Lung (tissue), 12 donors: Measurements from ENCODE around the gene SBF2. TPM values are rescaled to one million over a fixed set of nuclear protein-coding genes. Genes with fewer than 3 reads are reported as not detected.

ENCODE experiments used
- ATAC-seq: fragments of 200-7000 bp; cut with Tn5 transposase; one replicate; pipeline ENCODE4 v1.9.1; 2020; ENCODE audit warnings: moderate number of reproducible peaks; ENCODE audit not compliant: insufficient read depth, low FRiP score
- DNase-seq, 3 donors: peaks; one replicate each; pipeline ENCODE4 v3.0.0-alpha.2; 2013 to 2017
- H3K27ac ChIP-seq, 2 donors: one replicate each; pipeline ENCODE4 v1.5.1; 2013; ENCODE audit warnings: mild to moderate bottlenecking in 2 of 2, moderate library complexity in 2 of 2, control low read depth in 1 of 2, inconsistent platforms in 1 of 2, low read depth in 1 of 2, low read length in 1 of 2
- H3K27me3 ChIP-seq, 3 donors: one replicate each; pipeline ENCODE4 v1.5.1; 2013; ENCODE audit warnings: low read length in 2 of 3; ENCODE audit not compliant: control insufficient read depth in 3 of 3, insufficient read depth in 3 of 3
- H3K36me3 ChIP-seq, 4 donors: one replicate each; pipeline ENCODE4 v1.5.1; 2013; ENCODE audit warnings: low read length in 4 of 4, mild to moderate bottlenecking in 1 of 4, moderate library complexity in 1 of 4; ENCODE audit not compliant: control insufficient read depth in 4 of 4, insufficient read depth in 4 of 4
- H3K4me1 ChIP-seq, 5 donors: one replicate each; pipeline ENCODE4 v1.5.1; 2013; ENCODE audit warnings: low read length in 5 of 5, mild to moderate bottlenecking in 2 of 5, moderate library complexity in 1 of 5; ENCODE audit not compliant: control insufficient read depth in 5 of 5, insufficient read depth in 5 of 5
- H3K4me3 ChIP-seq: one replicate; pipeline ENCODE4 v1.5.1; 2013; ENCODE audit warnings: mild to moderate bottlenecking, control low read depth, moderate library complexity
- H3K9ac ChIP-seq, 2 donors: one replicate each; pipeline ENCODE4 v1.5.1; 2013; ENCODE audit warnings: low read length in 2 of 2, control low read depth in 1 of 2; ENCODE audit not compliant: insufficient read depth in 1 of 2
- H3K9me3 ChIP-seq, 4 donors: one replicate each; pipeline ENCODE4 v1.5.1; 2013; ENCODE audit warnings: low read length in 3 of 4, mild to moderate bottlenecking in 1 of 4, moderate library complexity in 1 of 4; ENCODE audit not compliant: control insufficient read depth in 4 of 4, insufficient read depth in 3 of 4
- WGBS, 2 donors: extraction: QIAGEN DNeasy Blood & Tissue Kit; methylation state at CpG; one replicate each; pipeline ENCODE4 v1.1.7; 2013; 5-methylcytosine and 5-hydroxymethylcytosine counted together
- polyA plus RNA-seq, 2 donors: library from polyadenylated mRNA; stranded (reverse); fragments of 200-250 nt; gene quantifications; one replicate each; pipeline ENCODE4 v1.2.1, GENCODE V29; 2013
- total RNA-seq, 2 donors: library from RNA; depleted of rRNA in 1 of 2; stranded (reverse); fragments of >200 nt in 1 of 2; gene quantifications; one replicate each; pipeline ENCODE4 v1.2.1, GENCODE V29; 2014 to 2021
- TF ChIP-seq, protein P1 (sequence below): IDR thresholded peaks from 2 replicates; pipeline ENCODE4 v1.5.1; 2012; ENCODE audit warnings: mild to moderate bottlenecking; ENCODE audit errors: control extremely low read depth, extremely low read depth
- donor health status: control.
- donor health status: control.
- donor health status: Bipolar disorder and iron deficiency.
- donor health status: healthy.
- donor health status: DM: yes; HTN: yes; CAD: no.

SBF2 gene
- total and polyA plus RNA-seq, 4 donors, result 4.4 to 104 (median 24.9) TPM

DNA sequence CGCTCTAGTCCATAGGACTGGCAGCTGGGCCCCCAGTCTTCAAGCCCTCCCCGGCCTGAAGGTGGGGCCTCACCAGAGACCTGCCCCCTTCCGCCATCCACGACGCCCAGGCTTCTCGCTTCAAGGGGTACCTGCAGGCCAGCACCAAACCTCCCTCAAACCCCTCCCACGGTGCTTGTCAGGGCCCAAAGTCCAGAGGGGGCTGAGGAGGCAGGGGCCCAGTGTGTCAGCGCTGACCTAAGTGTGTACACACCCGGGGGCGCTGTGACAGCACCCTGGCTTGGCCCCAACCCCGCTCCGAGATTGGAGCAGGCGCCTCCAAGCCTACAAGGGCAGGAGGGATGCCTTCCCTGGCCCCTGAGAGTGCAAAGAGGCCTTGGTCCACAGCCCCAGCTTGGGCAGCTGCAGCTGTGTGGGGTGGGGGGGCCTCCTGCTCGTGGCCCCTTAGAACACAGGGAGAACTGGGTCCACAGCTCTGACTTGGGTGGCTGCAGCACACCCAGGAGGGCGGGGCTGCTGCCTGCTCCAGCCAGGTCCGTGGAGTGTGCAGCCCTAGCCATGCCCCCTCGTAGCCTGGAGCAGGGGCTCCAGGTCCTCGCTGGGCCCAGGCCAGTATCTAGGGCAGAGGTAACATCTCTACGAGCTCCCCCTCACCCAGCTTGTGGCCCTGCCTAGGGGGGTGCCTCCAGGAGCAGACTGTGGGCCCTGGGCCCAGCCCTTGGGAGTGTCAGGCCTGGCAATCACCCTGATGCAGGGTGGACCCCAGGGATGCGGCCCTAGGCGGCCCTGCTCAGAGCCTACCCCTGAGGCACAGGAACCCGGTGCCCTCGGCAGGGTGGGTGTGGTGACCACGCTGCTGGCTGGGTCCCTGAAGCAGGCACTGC, 4.9 kb downstream of the SBF2 start:
- H3K9ac ChIP-seq, result no peak overlapping the region
- no peaks in the 10 kb centered on the region for H3K9me3 ChIP-seq
- 89 to 92% methylated on average over 24 of the region's 24 CpGs for WGBS, 2 donors
- DNase-seq, result no peak
- TF ChIP-seq, protein P1, sequence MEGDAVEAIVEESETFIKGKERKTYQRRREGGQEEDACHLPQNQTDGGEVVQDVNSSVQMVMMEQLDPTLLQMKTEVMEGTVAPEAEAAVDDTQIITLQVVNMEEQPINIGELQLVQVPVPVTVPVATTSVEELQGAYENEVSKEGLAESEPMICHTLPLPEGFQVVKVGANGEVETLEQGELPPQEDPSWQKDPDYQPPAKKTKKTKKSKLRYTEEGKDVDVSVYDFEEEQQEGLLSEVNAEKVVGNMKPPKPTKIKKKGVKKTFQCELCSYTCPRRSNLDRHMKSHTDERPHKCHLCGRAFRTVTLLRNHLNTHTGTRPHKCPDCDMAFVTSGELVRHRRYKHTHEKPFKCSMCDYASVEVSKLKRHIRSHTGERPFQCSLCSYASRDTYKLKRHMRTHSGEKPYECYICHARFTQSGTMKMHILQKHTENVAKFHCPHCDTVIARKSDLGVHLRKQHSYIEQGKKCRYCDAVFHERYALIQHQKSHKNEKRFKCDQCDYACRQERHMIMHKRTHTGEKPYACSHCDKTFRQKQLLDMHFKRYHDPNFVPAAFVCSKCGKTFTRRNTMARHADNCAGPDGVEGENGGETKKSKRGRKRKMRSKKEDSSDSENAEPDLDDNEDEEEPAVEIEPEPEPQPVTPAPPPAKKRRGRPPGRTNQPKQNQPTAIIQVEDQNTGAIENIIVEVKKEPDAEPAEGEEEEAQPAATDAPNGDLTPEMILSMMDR, result no peak
- no peaks in the 10 kb centered on the region for H3K27me3 ChIP-seq
- H3K4me3 ChIP-seq, result no peak overlapping the region
- no peak for ATAC-seq
- H3K27ac ChIP-seq, result peak overlapping the region in 1 of 2 donors; percentile 10
- H3K36me3 ChIP-seq, result peaks cover 0 to 5% (median 3%) of the 10 kb centered on the region in 4 donors
- peaks cover 0 to 15% (median 9%) of the 10 kb centered on the region in 5 donors for H3K4me1 ChIP-seq

DNA sequence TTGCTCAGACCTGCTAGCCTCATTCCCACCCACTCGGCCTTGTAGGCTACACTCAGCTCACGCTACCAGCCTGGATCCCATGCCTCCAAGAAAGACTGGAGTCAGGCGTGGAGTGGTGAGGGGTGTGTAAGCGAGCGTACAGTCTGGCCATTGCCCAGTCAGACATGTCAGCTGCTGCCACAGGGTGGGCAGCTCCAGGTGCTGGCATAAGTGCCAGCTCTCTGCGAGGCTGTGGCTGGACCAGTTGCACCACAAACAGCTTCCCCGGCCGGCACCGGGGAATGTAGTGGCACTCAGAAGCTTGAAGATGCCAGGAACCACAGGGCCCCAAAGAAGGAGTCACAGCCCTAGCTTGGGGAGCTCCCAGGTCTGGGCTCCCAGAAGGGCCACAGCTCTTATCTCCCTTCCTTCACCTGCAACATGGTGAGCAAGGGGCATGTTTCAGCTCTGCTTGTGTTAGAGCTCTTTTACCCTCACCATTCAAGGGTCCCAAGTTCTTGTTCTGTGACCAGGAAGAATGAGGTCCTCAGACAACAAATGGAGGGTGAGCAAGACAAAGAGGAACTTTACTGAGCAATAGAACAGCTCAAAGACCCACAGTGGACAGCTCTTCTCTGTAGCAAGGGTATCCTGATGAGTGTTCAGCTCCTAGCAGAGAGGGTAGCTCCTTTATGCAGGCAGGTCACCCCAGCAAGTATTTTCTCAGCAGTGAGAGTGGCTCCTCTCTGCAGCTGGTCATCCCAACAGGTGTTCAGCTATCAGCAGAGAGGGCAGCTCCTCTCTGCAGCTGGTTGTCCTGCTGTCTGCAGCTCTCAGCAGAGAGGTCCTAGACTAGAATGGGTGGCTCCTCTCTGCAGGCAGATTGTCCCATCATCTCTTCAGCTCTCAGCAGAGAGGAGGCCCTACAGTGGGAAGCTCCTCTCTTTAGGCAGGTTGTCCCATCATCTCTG, 6.0 kb downstream of the SBF2 start:
- DNase-seq (no peak), ATAC-seq (no peak)
- Histone ChIP-seq H3K36me3 (peaks cover 0 to 5% (median 3%) of the 10 kb centered on the region in 4 donors), H3K9ac (no peak overlapping the region), H3K9me3 (no peaks in the 10 kb centered on the region), H3K4me1 (peaks cover 0 to 12% (median 9%) of the 10 kb centered on the region in 5 donors), H3K27ac (peak overlapping the region in 1 of 2 donors; percentile 29), H3K4me3 (no peak overlapping the region), H3K27me3 (no peaks in the 10 kb centered on the region)
- 66 to 74% methylated on average over 9 of the region's 9 CpGs for WGBS, 2 donors
- TF ChIP-seq, protein P1, result no peak

DNA sequence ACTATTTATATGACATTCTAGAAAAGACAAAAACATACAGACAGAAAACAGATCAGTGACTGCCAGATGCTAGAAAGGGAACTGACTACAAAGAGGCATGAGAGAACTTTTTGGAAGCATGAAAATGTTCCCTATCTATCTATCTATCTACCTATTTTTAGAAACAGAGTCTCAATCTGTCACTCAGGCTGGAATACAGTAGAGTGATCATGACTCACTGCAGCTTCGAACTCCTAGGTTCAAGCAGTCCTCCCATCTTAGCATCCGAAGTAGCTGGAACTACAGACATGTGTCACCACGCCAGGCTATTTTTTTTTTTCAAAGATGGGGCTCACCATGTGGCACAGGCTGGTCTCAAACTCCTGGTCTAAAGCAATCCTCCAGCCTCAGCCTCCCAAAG, 6.9 kb downstream of the SBF2 start:
- H3K27ac ChIP-seq, result no peak overlapping the region
- no peak overlapping the region for H3K9ac ChIP-seq
- H3K4me3 ChIP-seq, result no peak overlapping the region
- no peaks in the 10 kb centered on the region for H3K27me3 ChIP-seq
- H3K9me3 ChIP-seq, result no peaks in the 10 kb centered on the region
- 84 to 85% methylated on average over 3 of the region's 3 CpGs for WGBS, 2 donors
- peaks cover 0 to 9% (median 6%) of the 10 kb centered on the region in 5 donors for H3K4me1 ChIP-seq
- TF ChIP-seq, protein P1, result no peak
- DNase-seq, result no peak
- ATAC-seq, result no peak
- H3K36me3 ChIP-seq, result peaks cover 0 to 5% (median 3%) of the 10 kb centered on the region in 4 donors
